K562 (cell line): Measurements from ENCODE around the gene DPY19L1. TPM values are rescaled to one million over a fixed set of nuclear protein-coding genes. Genes with fewer than 3 reads are reported as not detected.

Experiments used
- ARNT ChIP-seq, 2 experiments: fragments of 450-650 bp; IDR thresholded peaks; 2 replicates each; pipeline ENCODE4 v1.6.1; 2016; ENCODE audit warnings: mild to moderate bottlenecking in 1 of 2
- ATF3 ChIP-seq, 2 experiments: fragments of 450-650 bp in 1 of 2; sonication (generic) in 1 of 2; formaldehyde crosslinking in 1 of 2; IDR thresholded peaks in 1 of 2; conservative IDR thresholded peaks in 1 of 2; 2 replicates each; pipeline versions ENCODE4 v1.6.1 to v1.8.1; 2016 to 2023; ENCODE audit warnings: mild to moderate bottlenecking in 2 of 2, moderate library complexity in 2 of 2, inconsistent platforms in 1 of 2, missing genetic modification reagents in 1 of 2
- CBFA2T2 ChIP-seq: fragments of 450-650 bp; conservative IDR thresholded peaks from 2 replicates; pipeline ENCODE4 v1.6.1; 2017; ENCODE audit warnings: mild to moderate bottlenecking
- CBFA2T3 ChIP-seq: fragments of 450-650 bp; IDR thresholded peaks from 2 replicates; pipeline ENCODE4 v1.6.1; 2017
- CBX3 ChIP-seq, 2 experiments: IDR thresholded peaks; 1 replicate in 1 of 2; 2 replicates in 1 of 2; pipeline ENCODE4 v1.6.1; 2012; ENCODE audit warnings: inconsistent platforms in 2 of 2, low read length in 2 of 2, borderline replicate concordance in 1 of 2, control low read depth in 1 of 2
- EHMT2 ChIP-seq: fragments of 450-650 bp; IDR thresholded peaks from 2 replicates; pipeline ENCODE4 v1.6.1; 2018; ENCODE audit warnings: antibody characterized with exemption
- ELF4 ChIP-seq: fragments of 450-650 bp; formaldehyde crosslinking; IDR thresholded peaks from 2 replicates; pipeline ENCODE4 v1.4.0; 2022; ENCODE audit warnings: missing genetic modification characterization
- EP400 ChIP-seq: fragments of 450-650 bp; IDR thresholded peaks from 2 replicates; pipeline ENCODE4 v1.6.1; 2017; ENCODE audit warnings: antibody characterized with exemption, mild to moderate bottlenecking, moderate library complexity
- GATAD2A ChIP-seq: fragments of 450-650 bp; IDR thresholded peaks from 2 replicates; pipeline ENCODE4 v1.6.1; 2017
- MTA2 ChIP-seq: fragments of 450-650 bp; IDR thresholded peaks from 2 replicates; pipeline ENCODE4 v1.6.1; 2016; ENCODE audit warnings: low read depth
- PPARD ChIP-seq: fragments of 250-450 bp; sonication (Bioruptor Pico); IDR thresholded peaks from 2 replicates; pipeline ENCODE4 v1.8.0; 2022; ENCODE audit warnings: inconsistent platforms, mild to moderate bottlenecking, moderate library complexity
- RBM39 ChIP-seq: fragments of 200-400 bp; formaldehyde crosslinking; optimal IDR thresholded peaks from 2 replicates; pipeline ENCODE3; 2018; ENCODE audit warnings: low read depth, low read length
- RHOXF2B ChIP-seq: fragments of 250-450 bp; sonication (Bioruptor Pico); conservative IDR thresholded peaks from 2 replicates; pipeline ENCODE4 v1.5.1; 2021
- SMARCA5 ChIP-seq: fragments of 450-650 bp; IDR thresholded peaks from 2 replicates; pipeline ENCODE4 v1.6.1; 2016
- TAL1 ChIP-seq: fragments of 450-650 bp; IDR thresholded peaks from 2 replicates; pipeline ENCODE4 v1.6.1; 2016; ENCODE audit warnings: mild to moderate bottlenecking
- TEAD4 ChIP-seq, 2 experiments: sonication (generic) in 1 of 2; formaldehyde crosslinking in 1 of 2; IDR thresholded peaks; 2 replicates each; pipeline versions ENCODE4 v1.6.1 to v1.8.0; 2012 to 2022; ENCODE audit warnings: borderline replicate concordance in 1 of 2, inconsistent platforms in 1 of 2, low read length in 1 of 2, mild to moderate bottlenecking in 1 of 2, missing genetic modification reagents in 1 of 2
- THRB ChIP-seq: fragments of 450-650 bp; formaldehyde crosslinking; conservative IDR thresholded peaks from 2 replicates; pipeline ENCODE4 v1.4.0; 2022; ENCODE audit warnings: mild to moderate bottlenecking, missing genetic modification characterization
- TOE1 ChIP-seq, 2 experiments: fragments of 450-650 bp in 1 of 2; sonication (generic) in 1 of 2; formaldehyde crosslinking in 1 of 2; IDR thresholded peaks; 2 replicates each; pipeline versions ENCODE4 v1.7.1 to v1.8.0; 2016 to 2022; ENCODE audit warnings: borderline replicate concordance in 2 of 2, mild to moderate bottlenecking in 2 of 2, antibody characterized with exemption in 1 of 2, inconsistent platforms in 1 of 2, low read depth in 1 of 2, missing genetic modification reagents in 1 of 2, moderate library complexity in 1 of 2
- ZBTB2 ChIP-seq: fragments of 450-650 bp; IDR thresholded peaks from 2 replicates; pipeline ENCODE4 v1.6.1; 2016; ENCODE audit warnings: antibody characterized with exemption
- ZNF449 ChIP-seq: fragments of 250-450 bp; sonication (Bioruptor Pico); IDR thresholded peaks from 2 replicates; pipeline ENCODE4 v1.8.0; 2022; ENCODE audit warnings: moderate library complexity, mild to moderate bottlenecking, inconsistent platforms
- ZNF551 ChIP-seq: fragments of 250-450 bp; sonication (Bioruptor Pico); IDR thresholded peaks from 2 replicates; pipeline ENCODE4 v1.5.0; 2021; ENCODE audit warnings: mild to moderate bottlenecking, moderate library complexity
- polyA plus RNA-seq, 8 experiments: library from polyadenylated mRNA; depleted of rRNA in 4 of 8; stranded (reverse) in 5 of 8; unstranded in 3 of 8; fragments of >200 nt; fragmentation: Nextera tagmentation in 2 of 8; fragmentation: Illumina TruSeq in 1 of 8; extraction: Ambion mirVana in 2 of 8; extraction: Trizol in 1 of 8; gene quantifications; 2 replicates each; pipeline versions ENCODE4 v1.2.1 to v1.2.3, GENCODE V29; 2011 to 2014; ENCODE audit warnings: inconsistent platforms in 1 of 8, missing spikeins in 1 of 8
- total RNA-seq, 7 experiments: library from RNA; depleted of rRNA in 6 of 7; stranded (reverse); fragments of >200 nt in 6 of 7; fragmentation: Illumina TruSeq in 2 of 7; extraction: Trizol in 2 of 7; gene quantifications; 2 replicates each; pipeline versions ENCODE4 v1.2.1 to v1.2.3, GENCODE V29; 2011 to 2021; ENCODE audit warnings: low replicate concordance in 1 of 7
- TF ChIP-seq, protein P1 (sequence below), 2 experiments: fragments of 450-650 bp; IDR thresholded peaks; 2 replicates each; pipeline ENCODE4 v1.6.1; 2016

Gene DPY19L1
- total and polyA plus RNA-seq, 9 of the 15 experiments (the other 6 are each of a cell fraction or from before 2014, with no cell fraction given): 4.0 to 34.3 (median 22.1) TPM

- no peak for TF ChIP-seq CBX3 (IDR thresholded peaks at IDR 0.05; ENCODE audit: borderline replicate concordance in 1 of 2, low read length in 2 of 2)
- TF ChIP-seq, protein P1, sequence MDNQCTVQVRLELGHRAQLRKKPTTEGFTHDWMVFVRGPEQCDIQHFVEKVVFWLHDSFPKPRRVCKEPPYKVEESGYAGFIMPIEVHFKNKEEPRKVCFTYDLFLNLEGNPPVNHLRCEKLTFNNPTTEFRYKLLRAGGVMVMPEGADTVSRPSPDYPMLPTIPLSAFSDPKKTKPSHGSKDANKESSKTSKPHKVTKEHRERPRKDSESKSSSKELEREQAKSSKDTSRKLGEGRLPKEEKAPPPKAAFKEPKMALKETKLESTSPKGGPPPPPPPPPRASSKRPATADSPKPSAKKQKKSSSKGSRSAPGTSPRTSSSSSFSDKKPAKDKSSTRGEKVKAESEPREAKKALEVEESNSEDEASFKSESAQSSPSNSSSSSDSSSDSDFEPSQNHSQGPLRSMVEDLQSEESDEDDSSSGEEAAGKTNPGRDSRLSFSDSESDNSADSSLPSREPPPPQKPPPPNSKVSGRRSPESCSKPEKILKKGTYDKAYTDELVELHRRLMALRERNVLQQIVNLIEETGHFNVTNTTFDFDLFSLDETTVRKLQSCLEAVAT (IDR thresholded peaks at IDR 0.05): 0 out of 4 replicates have a peak, but pooled peaks of 1 of the 2 experiments have one; percentile 51
- peak; percentile 68; the same call in 1 of the 2 replicates for TF ChIP-seq TOE1 (IDR thresholded peaks at IDR 0.05; ENCODE audit: borderline replicate concordance)
- TF ChIP-seq TOE1 (CRISPR knock-in tag; IDR thresholded peaks at IDR 0.05; ENCODE audit: borderline replicate concordance, low read depth): no peak
- TF ChIP-seq EP400: peak; percentile 30; the same call in 1 of the 2 replicates
- TF ChIP-seq EHMT2: peak; percentile 37; the same call in 1 of the 2 replicates
- peak; percentile 52 for TF ChIP-seq MTA2
- 0 out of 2 replicates have a peak, but pooled peaks have one; percentile 50 for TF ChIP-seq GATAD2A
- no peak for TF ChIP-seq ARNT (IDR thresholded peaks at IDR 0.05)
- TF ChIP-seq THRB (CRISPR knock-in tag): 0 out of 2 replicates have a peak, but pooled peaks have one; percentile 15
- peak; percentile 33; the same call in 1 of the 2 replicates for TF ChIP-seq SMARCA5
- no peak for TF ChIP-seq RBM39
- peak; percentile 66 for TF ChIP-seq ZBTB2
- TF ChIP-seq ATF3 (IDR thresholded peaks at IDR 0.05): no peak
- TF ChIP-seq ATF3 (CRISPR knock-in tag; conservative IDR thresholded peaks at IDR 0.05): no peak
- 0 out of 2 replicates have a peak, but pooled peaks have one; percentile 32 for TF ChIP-seq TEAD4 (IDR thresholded peaks at IDR 0.05; ENCODE audit: low read length)
- no peak for TF ChIP-seq TEAD4 (CRISPR knock-in tag; IDR thresholded peaks at IDR 0.05; ENCODE audit: borderline replicate concordance)
- no peak for TF ChIP-seq RHOXF2B (CRISPR knock-in tag)
- TF ChIP-seq ZNF551 (CRISPR knock-in tag): no peak
- TF ChIP-seq ZNF449 (CRISPR knock-in tag): no peak
- no peak for TF ChIP-seq ELF4 (CRISPR knock-in tag)
- peak; percentile 55 for TF ChIP-seq CBFA2T3
- no peak for TF ChIP-seq PPARD (CRISPR knock-in tag)
- TF ChIP-seq CBFA2T2: 0 out of 2 replicates have a peak, but pooled peaks have one; percentile 18
- 0 out of 2 replicates have a peak, but pooled peaks have one; percentile 23 for TF ChIP-seq TAL1
Measured at GRCh38 chr7:35019179-35019729, 18.0 kb downstream of the DPY19L1 start (continued).
